Chondrocyte (in vitro differentiated cells): ENCODE data around the gene TTLL8. TPM values are rescaled to one million over a fixed set of nuclear protein-coding genes. Genes with fewer than 3 reads are reported as not detected.

ENCODE experiments used
- DNase-seq: peaks from one replicate; pipeline ENCODE4 v3.0.0; 2021; ENCODE audit warnings: mixed read lengths, low spot score
- H3K27ac Mint-ChIP-seq: one replicate; pipeline ENCODE4 v1.8.0; 2021; ENCODE audit warnings: mild to moderate bottlenecking, moderate library complexity, mixed read lengths; ENCODE audit not compliant: unreplicated experiment
- H3K27me3 Mint-ChIP-seq: 2 replicates; pipeline ENCODE4 v1.8.0; 2021; ENCODE audit warnings: low read depth, mixed read lengths
- H3K36me3 Mint-ChIP-seq: 2 replicates; pipeline ENCODE4 v1.8.0; 2021; ENCODE audit warnings: low read depth, mixed read lengths
- H3K4me1 Mint-ChIP-seq: 2 replicates; pipeline ENCODE4 v1.8.0; 2021; ENCODE audit warnings: low read depth, mild to moderate bottlenecking, mixed read lengths
- H3K4me3 Mint-ChIP-seq: one replicate; pipeline ENCODE4 v1.8.0; 2021; ENCODE audit warnings: mild to moderate bottlenecking, moderate library complexity, mixed read lengths; ENCODE audit not compliant: unreplicated experiment
- H3K9me3 Mint-ChIP-seq: 2 replicates; pipeline ENCODE4 v1.8.0; 2021; ENCODE audit warnings: low read depth, mixed read lengths
- CTCF ChIP-seq: fragments of 200-600 bp; sonication (generic); IDR thresholded peaks from 2 replicates; pipeline ENCODE4 v1.5.0; 2021; ENCODE audit warnings: antibody characterized with exemption, mild to moderate bottlenecking, moderate library complexity
- total RNA-seq: library from RNA; stranded (reverse); gene quantifications from 3 replicates; pipeline ENCODE4 v1.2.1, GENCODE V29; 2021

The TTLL8 gene
- total RNA-seq, 1 donor from 2014 or later: not detected

GRCh38 chr22:50076646-50077535 is 18.8 kb upstream of the TTLL8 start:
- Mint-ChIP-seq H3K4me1 (no peaks in the 10 kb centered on the region), H3K27ac (no peak overlapping the region), H3K27me3 (peaks cover 2% of the 10 kb centered on the region), H3K4me3 (no peak overlapping the region), H3K36me3 (no peaks in the 10 kb centered on the region), H3K9me3 (no peaks in the 10 kb centered on the region)
- peak; percentile 81 for DNase-seq
- TF ChIP-seq CTCF: no peak

GRCh38 chr22:50074551-50075530 is 16.7 kb upstream of the TTLL8 start:
- H3K4me1 Mint-ChIP-seq: no peaks in the 10 kb centered on the region
- H3K9me3 Mint-ChIP-seq: no peaks in the 10 kb centered on the region
- no peaks in the 10 kb centered on the region for H3K27me3 Mint-ChIP-seq
- H3K36me3 Mint-ChIP-seq: no peaks in the 10 kb centered on the region
- no peak overlapping the region for H3K4me3 Mint-ChIP-seq
- no peak for DNase-seq
- no peak overlapping the region for H3K27ac Mint-ChIP-seq
- TF ChIP-seq CTCF: no peak

GRCh38 chr22:50074056-50074455 is 16.0 kb upstream of the TTLL8 start:
- Mint-ChIP-seq H3K9me3 (no peaks in the 10 kb centered on the region), H3K36me3 (no peaks in the 10 kb centered on the region), H3K4me3 (no peak overlapping the region), H3K27ac (no peak overlapping the region), H3K4me1 (no peaks in the 10 kb centered on the region), H3K27me3 (no peaks in the 10 kb centered on the region)
- DNase-seq: no peak
- no peak for TF ChIP-seq CTCF

- no peak for TF ChIP-seq CTCF
- no peaks in the 10 kb centered on the region for H3K27me3 Mint-ChIP-seq
- no peaks in the 10 kb centered on the region for H3K4me1 Mint-ChIP-seq
- H3K36me3 Mint-ChIP-seq: no peaks in the 10 kb centered on the region
- H3K27ac Mint-ChIP-seq: no peak overlapping the region
- no peak overlapping the region for H3K4me3 Mint-ChIP-seq
- no peak for DNase-seq
- H3K9me3 Mint-ChIP-seq: no peaks in the 10 kb centered on the region
Observed at GRCh38 chr22:50072714-50073538, 14.8 kb upstream of the TTLL8 start.
